Colonic mucosa (tissue), 4 donors: ENCODE measurements around the gene ARF3. TPM values are rescaled to one million over a fixed set of nuclear protein-coding genes. Genes with fewer than 3 reads are reported as not detected.

Experiments used
- DNase-seq: peaks from one replicate; pipeline ENCODE4 v3.0.0-alpha.2; 2020
- H3K27ac ChIP-seq: fragments of 200-600 bp; one replicate; pipeline ENCODE4 v1.8.0; 2021
- H3K27me3 ChIP-seq: fragments of 200-600 bp; one replicate; pipeline ENCODE4 v1.8.0; 2021
- H3K36me3 ChIP-seq: fragments of 200-600 bp; one replicate; pipeline ENCODE4 v1.8.0; 2021
- H3K4me1 ChIP-seq: fragments of 200-600 bp; one replicate; pipeline ENCODE4 v1.8.0; 2021; ENCODE audit warnings: mild to moderate bottlenecking
- H3K4me3 ChIP-seq: fragments of 200-600 bp; one replicate; pipeline ENCODE4 v1.8.0; 2021
- H3K9ac ChIP-seq, 2 donors: one replicate each; pipeline ENCODE4 v1.7.0; 2013; ENCODE audit warnings: control low read depth in 2 of 2, low read depth in 2 of 2, low read length in 2 of 2
- H3K9me3 ChIP-seq: fragments of 200-600 bp; one replicate; pipeline ENCODE4 v1.8.0; 2021
- CTCF ChIP-seq: fragments of 200-600 bp; IDR thresholded peaks from one replicate; pipeline ENCODE4 v1.8.0; 2022; ENCODE audit warnings: antibody characterized with exemption, mild to moderate bottlenecking
- intact Hi-C: fragments of 100-400 bp; cut with DNase I; formaldehyde crosslinking; loops from one replicate; pipeline ENCODE4 v1.14.1; 2022
- total RNA-seq, 2 donors: library from RNA; stranded (reverse); fragmentation: NEBNext Ultra II Directional in 1 of 2; extraction: Animal tissue kit (Norgen Biotek cat#: 25700) in 1 of 2; gene quantifications; one replicate each; pipeline ENCODE4 v1.2.1, GENCODE V29; 2021
- donor health status: healthy.
- donor health status: DM: no; HTN: no; CAD: no.
- donor health status: DM: no; HTN: no; CAD: no.

Gene ARF3
- total RNA-seq, 2 donors from 2014 or later = 255 to 261 TPM

GRCh38 chr12:48958049-48958388 is 732 bp upstream of the ARF3 start:
- H3K4me1 ChIP-seq = peaks cover 7% of the 10 kb centered on the region
- no peak for TF ChIP-seq CTCF
- no peak for DNase-seq
- peak overlapping the region; percentile 88 for H3K27ac ChIP-seq
- intact Hi-C loops = no loop called here
- H3K36me3 ChIP-seq = no peaks in the 10 kb centered on the region
- no peaks in the 10 kb centered on the region for H3K27me3 ChIP-seq
- peak overlapping the region; percentile 92 for H3K4me3 ChIP-seq
- no peaks in the 10 kb centered on the region for H3K9me3 ChIP-seq
- H3K9ac ChIP-seq = peak overlapping the region in 1 of 2 donors; percentile 95

- Histone ChIP-seq H3K4me3 (peak overlapping the region; percentile 92), H3K27ac (peak overlapping the region; percentile 88), H3K9me3 (no peaks in the 10 kb centered on the region), H3K4me1 (peaks cover 7% of the 10 kb centered on the region), H3K27me3 (no peaks in the 10 kb centered on the region), H3K9ac (peak overlapping the region; percentile 90 to 95), H3K36me3 (no peaks in the 10 kb centered on the region)
- intact Hi-C loops = no loop called here
- no peak for TF ChIP-seq CTCF
- peak; percentile 90 for DNase-seq
Measured at GRCh38 chr12:48956279-48957140, 777 bp downstream of the ARF3 start.

DNA sequence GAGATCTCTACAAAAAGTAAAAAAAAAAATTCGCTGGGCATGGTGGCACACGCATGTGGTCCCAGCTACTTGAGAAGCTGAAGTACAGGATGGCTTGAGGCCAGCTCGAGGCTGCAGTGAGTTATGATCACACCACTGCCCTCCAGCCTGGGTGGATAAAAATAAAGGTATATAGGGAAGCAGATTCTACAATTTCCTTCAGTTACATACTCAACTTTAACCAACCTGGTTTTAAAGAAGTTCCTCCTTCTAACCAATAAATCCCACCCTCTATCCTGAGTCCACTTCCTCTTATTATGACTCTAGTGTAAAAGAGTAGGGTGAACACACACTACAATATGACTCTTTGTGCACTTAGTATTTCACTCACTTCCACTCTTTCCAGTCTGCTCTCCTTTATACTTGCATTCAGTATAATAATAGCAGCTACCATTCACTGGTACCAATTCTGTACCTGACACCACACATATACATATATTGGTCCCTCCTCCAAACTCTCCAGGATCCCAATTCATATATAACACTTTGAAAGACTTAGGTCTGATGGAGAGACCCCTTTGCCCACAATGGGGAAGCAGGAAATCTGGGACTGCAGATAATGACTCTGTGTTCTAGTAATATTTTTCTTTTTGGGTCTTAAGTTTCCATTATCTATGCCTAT is 2.3 kb downstream of the ARF3 start:
- H3K9me3 ChIP-seq = no peaks in the 10 kb centered on the region
- intact Hi-C loops = no loop called here
- no peak for TF ChIP-seq CTCF
- no peak for DNase-seq
- H3K4me3 ChIP-seq = no peak overlapping the region
- H3K36me3 ChIP-seq = no peaks in the 10 kb centered on the region
- peak overlapping the region; percentile 88 for H3K27ac ChIP-seq
- no peak overlapping the region for H3K9ac ChIP-seq
- H3K4me1 ChIP-seq = peaks cover 7% of the 10 kb centered on the region
- H3K27me3 ChIP-seq = no peaks in the 10 kb centered on the region

DNA sequence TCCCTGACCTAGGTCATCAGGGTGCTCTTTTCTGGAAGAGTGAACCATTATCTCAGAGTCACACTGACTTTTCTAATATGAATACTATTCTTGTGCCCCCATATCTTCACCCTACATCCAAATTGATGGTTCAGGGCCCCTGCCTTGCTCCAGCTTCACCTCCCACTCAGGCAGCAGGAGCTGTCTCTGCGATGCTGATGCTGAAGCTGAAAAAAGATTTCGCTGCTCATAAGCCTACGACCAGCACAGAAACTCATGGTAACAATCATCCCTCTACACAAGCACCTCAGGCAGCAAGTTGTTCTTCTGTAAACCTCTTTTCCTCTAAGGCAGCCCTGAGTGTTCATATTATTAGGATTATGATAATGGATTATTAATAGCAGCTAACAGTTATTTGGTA is 3.2 kb downstream of the ARF3 start:
- intact Hi-C loops = no loop called here
- DNase-seq = no peak
- Histone ChIP-seq H3K9me3 (no peaks in the 10 kb centered on the region), H3K4me1 (peaks cover 7% of the 10 kb centered on the region), H3K9ac (no peak overlapping the region), H3K27ac (no peak overlapping the region), H3K27me3 (no peaks in the 10 kb centered on the region), H3K4me3 (no peak overlapping the region), H3K36me3 (no peaks in the 10 kb centered on the region)
- TF ChIP-seq CTCF = no peak

DNA sequence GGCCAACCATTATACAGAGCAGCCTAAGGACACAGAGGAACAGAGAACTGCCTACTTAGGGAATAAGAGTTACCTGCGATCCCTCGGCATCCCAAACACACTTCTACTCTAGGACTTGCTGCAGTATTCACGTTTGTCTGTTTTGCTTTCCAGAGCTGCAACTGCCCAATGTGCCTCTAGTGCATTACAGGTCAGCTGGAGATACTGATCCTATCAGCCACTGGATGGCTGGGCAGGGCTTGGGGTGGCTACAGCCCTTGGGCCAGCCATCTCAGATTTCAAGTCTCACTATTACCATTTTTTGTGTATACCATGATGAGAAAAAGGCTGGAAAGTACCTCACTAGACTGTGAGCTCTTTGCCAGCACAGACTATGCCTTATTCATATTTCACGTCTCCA is 4.6 kb downstream of the ARF3 start:
- no peak overlapping the region for H3K4me3 ChIP-seq
- H3K27me3 ChIP-seq = no peaks in the 10 kb centered on the region
- H3K9ac ChIP-seq = no peak overlapping the region
- peaks cover 7% of the 10 kb centered on the region for H3K4me1 ChIP-seq
- H3K27ac ChIP-seq = no peak overlapping the region
- no peak for TF ChIP-seq CTCF
- no peaks in the 10 kb centered on the region for H3K9me3 ChIP-seq
- intact Hi-C loops = no loop called here
- no peaks in the 10 kb centered on the region for H3K36me3 ChIP-seq
- no peak for DNase-seq
